ENCODE measurements around the gene CAMTA1.

The CAMTA1 gene

GRCh38 chr1:6998267-6998666 is 213.0 kb downstream of the CAMTA1 start:
- DNase-seq (ENCODE audit: low read depth in 2 of 3, low spot score in 1 of 3), result no peak

- DNase-seq (ENCODE audit: low read depth in 2 of 3, low spot score in 1 of 3), result no peak
Measured at GRCh38 chr1:6999826-7000225, 214.6 kb downstream of the CAMTA1 start.

GRCh38 chr1:7000720-7001119 is 215.5 kb downstream of the CAMTA1 start:
- DNase-seq (ENCODE audit: low read depth in 2 of 3, low spot score in 1 of 3), result no peak

- DNase-seq (ENCODE audit: low read depth in 2 of 3, low spot score in 1 of 3), result no peak
Measured at GRCh38 chr1:7002728-7003127, 217.5 kb downstream of the CAMTA1 start.

GRCh38 chr1:7003676-7004075 is 218.4 kb downstream of the CAMTA1 start:
- DNase-seq (ENCODE audit: low read depth in 2 of 3, low spot score in 1 of 3), result no peak

GRCh38 chr1:7004181-7004580 is 218.9 kb downstream of the CAMTA1 start:
- DNase-seq (ENCODE audit: low read depth in 2 of 3, low spot score in 1 of 3), result no peak

GRCh38 chr1:7005762-7006161 is 220.5 kb downstream of the CAMTA1 start:
- no peak for DNase-seq (ENCODE audit: low read depth in 2 of 3, low spot score in 1 of 3)

- DNase-seq (ENCODE audit: low read depth in 2 of 3, low spot score in 1 of 3), result no peak
Measured at GRCh38 chr1:7006996-7007871, 222.0 kb downstream of the CAMTA1 start.

- no peak for DNase-seq (ENCODE audit: low read depth in 2 of 3, low spot score in 1 of 3)
Measured at GRCh38 chr1:7007902-7008301, 222.6 kb downstream of the CAMTA1 start.

- no peak for DNase-seq (ENCODE audit: low read depth in 2 of 3, low spot score in 1 of 3)
Measured at GRCh38 chr1:7008331-7008730, 223.1 kb downstream of the CAMTA1 start.

GRCh38 chr1:7008975-7009740 is 223.9 kb downstream of the CAMTA1 start:
- DNase-seq (ENCODE audit: low read depth in 2 of 3, low spot score in 1 of 3), result no peak

- no peak for DNase-seq (ENCODE audit: low read depth in 2 of 3, low spot score in 1 of 3)
Measured at GRCh38 chr1:7009741-7010525, 224.7 kb downstream of the CAMTA1 start.

- DNase-seq (ENCODE audit: low read depth in 2 of 3, low spot score in 1 of 3), result no peak
Measured at GRCh38 chr1:7010534-7011200, 225.4 kb downstream of the CAMTA1 start.

- no peak for DNase-seq (ENCODE audit: low read depth in 2 of 3, low spot score in 1 of 3)
Measured at GRCh38 chr1:7011826-7012225, 226.6 kb downstream of the CAMTA1 start.

GRCh38 chr1:7012461-7012924 is 227.2 kb downstream of the CAMTA1 start:
- DNase-seq (ENCODE audit: low read depth in 2 of 3, low spot score in 1 of 3), result no peak

- no peak for DNase-seq (ENCODE audit: low read depth in 2 of 3, low spot score in 1 of 3)
Measured at GRCh38 chr1:7013833-7014639, 228.8 kb downstream of the CAMTA1 start.

GRCh38 chr1:7014640-7014930 is 229.3 kb downstream of the CAMTA1 start:
- no peak for DNase-seq (ENCODE audit: low read depth in 2 of 3, low spot score in 1 of 3)

GRCh38 chr1:7015022-7015421 is 229.8 kb downstream of the CAMTA1 start:
- no peak for DNase-seq (ENCODE audit: low read depth in 2 of 3, low spot score in 1 of 3)

GRCh38 chr1:7018351-7018750 is 233.1 kb downstream of the CAMTA1 start:
- no peak for DNase-seq (ENCODE audit: low read depth in 2 of 3, low spot score in 1 of 3)

- DNase-seq (ENCODE audit: low read depth in 2 of 3, low spot score in 1 of 3), result no peak
Measured at GRCh38 chr1:7018826-7019225, 233.6 kb downstream of the CAMTA1 start.

Data from stimulated activated CD4-positive, alpha-beta T cell treated with anti-CD3 and anti-CD28 coated beads, Interleukin-12 subunit alpha, Interleukin-12 subunit beta, amount 100 ng/mL, for 48 hours (primary cell).